HepG2 (cell line): ENCODE results near the gene B3GALT6. TPM values are rescaled to one million over a fixed set of nuclear protein-coding genes. Genes with fewer than 3 reads are reported as not detected.

Source experiments
- HIC2 ChIP-seq: sonication (generic); formaldehyde crosslinking; IDR thresholded peaks from 2 replicates; pipeline ENCODE4 v1.9.0; 2022; ENCODE audit warnings: low read depth, missing genetic modification reagents
- STAG1 ChIP-seq: sonication (generic); formaldehyde crosslinking; IDR thresholded peaks from 2 replicates; pipeline ENCODE4 v1.4.0; 2020; ENCODE audit warnings: missing genetic modification reagents
- ZBED4 ChIP-seq: sonication (generic); formaldehyde crosslinking; IDR thresholded peaks from 2 replicates; pipeline ENCODE4 v1.4.0; 2020; ENCODE audit warnings: missing genetic modification reagents, borderline replicate concordance
- ZKSCAN1 ChIP-seq: fragments of 150-350 bp; IDR thresholded peaks from 2 replicates; pipeline ENCODE4 v1.6.1; 2014; ENCODE audit warnings: low read length
- ZNF20 ChIP-seq: sonication (generic); formaldehyde crosslinking; IDR thresholded peaks from 2 replicates; pipeline ENCODE4 v1.4.0; 2020; ENCODE audit warnings: mild to moderate bottlenecking, moderate library complexity, missing genetic modification reagents
- ZNF235 ChIP-seq: sonication (generic); formaldehyde crosslinking; IDR thresholded peaks from 2 replicates; pipeline ENCODE4 v1.8.1; 2023; ENCODE audit warnings: mild to moderate bottlenecking, missing genetic modification reagents, borderline replicate concordance
- ZNF549 ChIP-seq: sonication (generic); formaldehyde crosslinking; IDR thresholded peaks from 2 replicates; pipeline ENCODE4 v1.5.0; 2020; ENCODE audit warnings: missing genetic modification reagents
- ZNF678 ChIP-seq: sonication (generic); formaldehyde crosslinking; IDR thresholded peaks from 2 replicates; pipeline ENCODE4 v1.4.0; 2020; ENCODE audit warnings: mild to moderate bottlenecking, missing genetic modification reagents
- polyA plus RNA-seq, 8 experiments: library from polyadenylated mRNA; depleted of rRNA in 3 of 8; stranded (reverse) in 7 of 8; unstranded in 1 of 8; fragments of >200 nt; fragmentation: Illumina TruSeq in 4 of 8; extraction: Trizol in 4 of 8; gene quantifications; 2 replicates each; pipeline versions ENCODE4 v1.2.1 to v1.2.3, GENCODE V29; 2011 to 2016; ENCODE audit warnings: low read depth in 4 of 8, missing spikeins in 1 of 8, mixed read lengths in 1 of 8; ENCODE audit not compliant: insufficient read depth in 1 of 8
- total RNA-seq, 5 experiments: library from RNA; depleted of rRNA; stranded (reverse); fragments of >200 nt; fragmentation: Illumina TruSeq; extraction: Trizol; gene quantifications; 2 replicates each; pipeline ENCODE4 v1.2.3, GENCODE V29; 2016; ENCODE audit warnings: low read depth in 1 of 5
- TF ChIP-seq, protein P1 (sequence below): sonication (generic); formaldehyde crosslinking; IDR thresholded peaks from 2 replicates; pipeline ENCODE4 v1.4.0; 2020; ENCODE audit warnings: missing genetic modification reagents
- TF ChIP-seq, protein P2 (sequence below): sonication (generic); formaldehyde crosslinking; IDR thresholded peaks from 2 replicates; pipeline ENCODE4 v1.4.0; 2020; ENCODE audit warnings: missing genetic modification reagents, low read depth, mild to moderate bottlenecking, borderline replicate concordance

The B3GALT6 gene
- total and polyA plus RNA-seq, 2 of the 13 experiments (the other 11 are each of a cell fraction or from before 2014, with no cell fraction given) = 3.9 to 14.2 TPM

DNA sequence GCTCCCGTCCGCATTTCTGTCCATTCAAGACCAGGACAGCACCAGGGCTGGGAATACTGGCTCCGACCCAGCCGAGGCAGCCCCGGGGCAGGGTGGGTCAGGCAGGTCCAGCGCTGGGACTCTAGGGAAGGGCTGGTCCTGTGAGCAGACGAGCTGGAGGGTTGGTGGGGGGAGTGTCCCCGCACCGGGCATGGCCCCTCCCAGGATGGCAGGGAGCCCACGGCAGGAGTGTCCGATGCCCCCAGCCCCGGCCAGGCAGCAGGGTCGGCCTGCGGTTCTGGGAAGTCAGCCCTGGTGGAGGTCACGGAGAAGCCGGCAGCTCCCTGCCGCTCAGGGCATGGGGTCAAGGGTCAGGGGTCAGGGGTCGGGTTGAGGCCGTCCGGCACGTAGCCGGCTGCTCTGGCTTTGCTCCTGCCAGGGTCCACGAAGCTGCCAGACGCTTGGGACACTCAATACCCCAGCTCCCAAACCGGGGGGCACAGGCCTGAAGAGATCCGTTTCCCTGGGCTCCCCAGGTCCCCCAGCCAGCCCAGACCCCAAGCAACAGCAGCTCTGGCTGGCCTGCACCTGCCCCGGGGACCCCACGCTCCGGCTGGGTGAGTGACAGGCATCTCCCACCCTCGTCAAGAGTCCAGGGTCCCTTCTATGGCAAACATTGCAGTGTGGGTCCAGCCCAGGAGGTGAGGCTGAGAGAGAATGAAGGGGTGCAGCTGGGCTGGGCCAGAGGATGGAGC, 7.7 kb downstream of the B3GALT6 start (continued):
- TF ChIP-seq ZBED4 (CRISPR knock-in tag) (peak; percentile 54; the same call in 1 of the 2 replicates), ZNF20 (CRISPR knock-in tag) (no peak), ZNF678 (CRISPR knock-in tag) (no peak), ZNF235 (CRISPR knock-in tag) (no peak), ZKSCAN1 (no peak), HIC2 (peak; percentile 94), STAG1 (CRISPR knock-in tag) (no peak), ZNF549 (CRISPR knock-in tag) (no peak)
- TF ChIP-seq, protein P1, sequence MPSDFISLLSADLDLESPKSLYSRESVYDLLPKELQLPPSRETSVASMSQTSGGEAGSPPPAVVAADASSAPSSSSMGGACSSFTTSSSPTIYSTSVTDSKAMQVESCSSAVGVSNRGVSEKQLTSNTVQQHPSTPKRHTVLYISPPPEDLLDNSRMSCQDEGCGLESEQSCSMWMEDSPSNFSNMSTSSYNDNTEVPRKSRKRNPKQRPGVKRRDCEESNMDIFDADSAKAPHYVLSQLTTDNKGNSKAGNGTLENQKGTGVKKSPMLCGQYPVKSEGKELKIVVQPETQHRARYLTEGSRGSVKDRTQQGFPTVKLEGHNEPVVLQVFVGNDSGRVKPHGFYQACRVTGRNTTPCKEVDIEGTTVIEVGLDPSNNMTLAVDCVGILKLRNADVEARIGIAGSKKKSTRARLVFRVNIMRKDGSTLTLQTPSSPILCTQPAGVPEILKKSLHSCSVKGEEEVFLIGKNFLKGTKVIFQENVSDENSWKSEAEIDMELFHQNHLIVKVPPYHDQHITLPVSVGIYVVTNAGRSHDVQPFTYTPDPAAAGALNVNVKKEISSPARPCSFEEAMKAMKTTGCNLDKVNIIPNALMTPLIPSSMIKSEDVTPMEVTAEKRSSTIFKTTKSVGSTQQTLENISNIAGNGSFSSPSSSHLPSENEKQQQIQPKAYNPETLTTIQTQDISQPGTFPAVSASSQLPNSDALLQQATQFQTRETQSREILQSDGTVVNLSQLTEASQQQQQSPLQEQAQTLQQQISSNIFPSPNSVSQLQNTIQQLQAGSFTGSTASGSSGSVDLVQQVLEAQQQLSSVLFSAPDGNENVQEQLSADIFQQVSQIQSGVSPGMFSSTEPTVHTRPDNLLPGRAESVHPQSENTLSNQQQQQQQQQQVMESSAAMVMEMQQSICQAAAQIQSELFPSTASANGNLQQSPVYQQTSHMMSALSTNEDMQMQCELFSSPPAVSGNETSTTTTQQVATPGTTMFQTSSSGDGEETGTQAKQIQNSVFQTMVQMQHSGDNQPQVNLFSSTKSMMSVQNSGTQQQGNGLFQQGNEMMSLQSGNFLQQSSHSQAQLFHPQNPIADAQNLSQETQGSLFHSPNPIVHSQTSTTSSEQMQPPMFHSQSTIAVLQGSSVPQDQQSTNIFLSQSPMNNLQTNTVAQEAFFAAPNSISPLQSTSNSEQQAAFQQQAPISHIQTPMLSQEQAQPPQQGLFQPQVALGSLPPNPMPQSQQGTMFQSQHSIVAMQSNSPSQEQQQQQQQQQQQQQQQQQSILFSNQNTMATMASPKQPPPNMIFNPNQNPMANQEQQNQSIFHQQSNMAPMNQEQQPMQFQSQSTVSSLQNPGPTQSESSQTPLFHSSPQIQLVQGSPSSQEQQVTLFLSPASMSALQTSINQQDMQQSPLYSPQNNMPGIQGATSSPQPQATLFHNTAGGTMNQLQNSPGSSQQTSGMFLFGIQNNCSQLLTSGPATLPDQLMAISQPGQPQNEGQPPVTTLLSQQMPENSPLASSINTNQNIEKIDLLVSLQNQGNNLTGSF (CRISPR knock-in tag) = no peak
- TF ChIP-seq, protein P2, sequence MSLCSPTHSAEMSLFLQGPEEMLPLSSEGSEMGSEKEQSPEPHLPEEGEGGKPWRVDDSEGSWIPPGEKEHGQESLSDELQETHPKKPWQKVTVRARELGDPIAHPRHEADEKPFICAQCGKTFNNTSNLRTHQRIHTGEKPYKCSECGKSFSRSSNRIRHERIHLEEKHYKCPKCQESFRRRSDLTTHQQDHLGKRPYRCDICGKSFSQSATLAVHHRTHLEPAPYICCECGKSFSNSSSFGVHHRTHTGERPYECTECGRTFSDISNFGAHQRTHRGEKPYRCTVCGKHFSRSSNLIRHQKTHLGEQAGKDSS (CRISPR knock-in tag) = 0 out of 2 replicates have a peak, but pooled peaks have one; percentile 41
- TF ChIP-seq, all 625 proteins: peak for 124
